CD4-positive, alpha-beta T cell treated with Interferon alpha-2 for 1 hour (primary cell): ENCODE data around the gene FAM13A.
A peak's percentile ranks its signal among the peaks of the same experiment; 100 is the strongest.
"Not testable (repeated sequence)": the region's sequence is repeated elsewhere in the genome, so short reads cannot be mapped to it uniquely, and the experiment has no call there.

Experiments used
- DNase-seq, 2 donors: peaks; one replicate each; pipeline ENCODE4 v3.0.0-alpha.2; 2020 to 2022

The FAM13A gene

GRCh38 chr4:88892646-88893045 lies 164.3 kb downstream of the FAM13A start:
- no peak for DNase-seq

DNA sequence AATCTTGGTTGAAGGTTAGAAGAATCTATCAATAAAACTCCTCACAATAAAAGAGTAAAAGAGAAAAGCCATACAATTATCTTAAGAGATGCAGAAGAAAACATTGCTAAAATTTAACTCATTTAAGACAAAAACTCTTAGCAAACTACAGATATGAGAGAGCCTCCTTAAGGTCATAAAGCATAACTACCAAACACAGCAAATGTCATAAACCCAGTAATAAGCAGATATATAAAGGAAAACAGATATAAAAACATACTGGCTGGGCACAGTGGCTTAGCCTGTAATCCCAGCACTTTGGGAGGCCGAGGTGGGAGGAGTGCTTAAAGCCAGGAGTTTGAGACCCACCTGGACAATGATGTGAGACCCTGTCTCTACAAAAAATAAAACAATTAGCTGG lies 165.3 kb downstream of the FAM13A start:
- no peak for DNase-seq

DNA sequence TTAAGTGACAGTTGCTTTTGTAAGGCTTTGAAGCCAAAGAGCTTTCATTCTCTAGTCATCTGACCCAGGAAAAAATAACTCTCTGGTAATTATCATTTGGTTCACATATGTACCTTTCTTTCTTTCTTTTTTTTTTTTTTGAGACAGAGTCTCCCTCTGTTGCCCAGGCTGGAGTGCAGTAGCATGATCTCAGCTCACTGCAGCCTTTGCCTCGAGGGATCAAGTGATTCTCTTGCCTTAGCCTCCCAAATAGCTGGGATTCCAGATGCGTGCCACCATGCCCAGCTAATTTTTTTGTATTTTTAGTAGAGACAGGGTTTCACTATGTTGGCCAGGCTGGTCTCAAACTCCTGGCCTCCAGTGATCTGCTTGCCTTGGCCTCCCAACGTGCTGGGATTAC lies 169.6 kb downstream of the FAM13A start:
- not testable (repeated sequence) for DNase-seq

DNA sequence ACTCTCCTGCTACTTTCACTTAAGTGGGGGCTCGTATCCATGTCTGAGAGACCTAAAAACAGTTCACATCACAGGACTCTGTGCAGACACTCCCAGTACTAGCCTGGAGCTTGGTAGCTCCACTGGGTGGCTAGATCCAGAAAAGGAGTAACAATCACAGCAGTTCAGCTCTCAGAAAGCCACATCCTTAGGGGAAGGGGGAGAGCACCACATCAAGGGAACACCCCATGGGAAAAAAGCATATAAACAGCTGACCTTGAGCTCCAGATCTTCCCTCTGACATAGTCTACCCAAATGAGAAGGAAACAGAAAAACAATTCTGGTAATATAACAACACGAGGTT lies 175.8 kb downstream of the FAM13A start:
- no peak for DNase-seq

GRCh38 chr4:88880501-88881226 lies 176.3 kb downstream of the FAM13A start:
- no peak for DNase-seq

- no peak for DNase-seq
Observed at GRCh38 chr4:88879991-88880390, 177.0 kb downstream of the FAM13A start.

DNA sequence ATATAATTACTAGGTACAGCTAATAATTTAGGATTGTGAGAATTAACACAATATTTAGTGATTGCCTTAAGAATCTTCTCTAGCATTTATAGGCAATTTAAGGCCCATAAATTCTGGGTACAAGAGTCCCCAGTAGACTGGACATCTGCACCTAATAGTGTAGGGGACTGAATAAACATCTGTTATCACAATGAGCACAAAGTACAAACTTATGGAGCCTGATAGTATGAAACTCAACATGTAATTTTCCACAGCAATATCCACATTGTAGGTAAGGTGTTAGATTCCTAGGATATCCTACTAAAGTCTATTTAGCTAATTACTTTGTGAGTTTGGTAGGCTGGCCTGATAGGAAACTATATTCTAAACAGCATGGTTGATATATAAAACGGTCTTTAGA lies 178.3 kb downstream of the FAM13A start:
- DNase-seq: no peak

DNA sequence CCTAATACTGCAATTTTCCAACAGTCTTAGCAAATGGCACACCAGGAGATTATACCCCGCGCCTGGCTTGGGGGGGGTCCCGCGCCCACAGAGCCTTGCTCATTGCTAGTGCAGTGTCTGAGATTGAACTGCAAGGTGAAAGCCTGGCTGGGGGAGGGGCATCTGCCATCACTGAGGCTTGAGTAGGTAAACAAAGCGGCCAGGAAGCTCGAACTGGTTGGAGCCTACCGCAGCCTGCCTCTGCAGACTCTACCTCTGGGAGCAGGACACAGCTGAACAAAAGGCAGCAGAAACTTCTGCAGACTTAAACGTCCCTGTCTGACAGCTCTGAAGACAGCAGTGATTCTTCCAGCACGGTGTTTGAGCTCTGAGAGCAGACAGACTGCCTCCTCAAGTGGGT lies 186.6 kb downstream of the FAM13A start:
- no peak for DNase-seq

DNA sequence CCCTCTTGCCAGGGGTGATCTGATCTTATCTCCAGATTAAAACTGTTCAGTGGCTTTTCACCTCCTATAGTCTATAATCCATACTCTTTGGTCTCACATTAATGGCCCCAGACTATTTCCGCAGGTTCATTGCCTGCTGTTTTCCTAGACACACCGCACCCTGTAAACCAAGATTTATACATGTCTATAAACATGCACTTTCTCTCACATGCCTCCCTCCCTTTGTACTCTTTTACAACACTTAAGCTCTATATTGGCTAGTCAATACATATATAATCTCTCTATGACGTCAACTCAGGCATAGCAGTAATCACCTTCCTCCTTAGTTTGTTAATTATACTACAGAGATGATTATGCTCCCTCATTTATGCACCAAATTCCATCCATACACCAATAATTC lies 188.5 kb downstream of the FAM13A start:
- no peak for DNase-seq

DNA sequence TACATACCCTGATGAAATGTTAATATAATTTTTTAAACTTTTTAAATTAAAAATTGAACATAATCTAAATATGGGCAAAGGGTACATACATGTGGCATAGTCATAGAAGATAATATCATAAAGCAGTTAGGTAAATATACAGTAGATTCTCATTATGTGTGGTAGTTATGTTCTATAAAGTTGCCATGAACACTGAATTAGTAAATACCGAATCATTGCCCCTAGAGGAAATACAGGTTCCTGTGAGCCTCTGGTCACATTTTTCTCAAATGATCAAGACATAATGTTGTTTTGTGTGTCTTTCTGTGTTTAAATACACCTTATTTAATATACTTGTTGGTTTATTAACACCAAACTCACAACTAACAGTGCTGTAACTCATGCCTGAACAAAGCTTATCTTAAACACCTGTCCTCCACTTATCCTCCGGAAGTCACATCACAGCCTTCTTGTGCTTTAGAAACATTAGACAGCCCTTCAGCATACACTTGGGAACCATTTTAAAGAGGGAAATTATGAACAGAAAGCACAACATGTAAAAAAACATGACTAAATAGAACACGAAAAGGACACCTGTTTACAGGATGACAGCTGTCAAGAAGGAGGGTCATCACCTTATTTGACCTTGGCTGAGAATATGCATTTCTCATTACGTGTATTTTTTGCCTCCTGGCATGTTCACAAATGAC lies 190.0 kb downstream of the FAM13A start:
- no peak for DNase-seq

DNA sequence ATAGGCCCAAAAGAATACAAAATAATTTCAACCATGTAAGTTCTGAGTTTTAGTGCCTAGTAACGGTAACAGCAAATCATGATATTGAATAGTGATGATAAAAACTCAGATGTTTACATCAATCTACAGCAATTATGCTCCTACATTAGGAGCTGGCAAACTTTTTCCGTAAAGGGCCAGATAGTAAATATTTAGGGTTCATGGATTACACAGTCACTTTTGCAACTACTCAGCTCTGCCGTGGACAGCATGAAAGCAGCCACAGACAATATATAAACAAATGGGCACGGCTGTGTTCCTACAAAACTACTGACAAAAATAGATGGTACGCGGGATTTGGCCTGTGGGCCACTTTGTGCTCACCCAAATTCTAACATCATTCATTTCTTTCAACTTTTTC lies 191.5 kb downstream of the FAM13A start:
- DNase-seq: no peak

- DNase-seq: no peak
Observed at GRCh38 chr4:88865046-88865445, 191.9 kb downstream of the FAM13A start.

- no peak for DNase-seq
Observed at GRCh38 chr4:88860586-88860985, 196.4 kb downstream of the FAM13A start.

DNA sequence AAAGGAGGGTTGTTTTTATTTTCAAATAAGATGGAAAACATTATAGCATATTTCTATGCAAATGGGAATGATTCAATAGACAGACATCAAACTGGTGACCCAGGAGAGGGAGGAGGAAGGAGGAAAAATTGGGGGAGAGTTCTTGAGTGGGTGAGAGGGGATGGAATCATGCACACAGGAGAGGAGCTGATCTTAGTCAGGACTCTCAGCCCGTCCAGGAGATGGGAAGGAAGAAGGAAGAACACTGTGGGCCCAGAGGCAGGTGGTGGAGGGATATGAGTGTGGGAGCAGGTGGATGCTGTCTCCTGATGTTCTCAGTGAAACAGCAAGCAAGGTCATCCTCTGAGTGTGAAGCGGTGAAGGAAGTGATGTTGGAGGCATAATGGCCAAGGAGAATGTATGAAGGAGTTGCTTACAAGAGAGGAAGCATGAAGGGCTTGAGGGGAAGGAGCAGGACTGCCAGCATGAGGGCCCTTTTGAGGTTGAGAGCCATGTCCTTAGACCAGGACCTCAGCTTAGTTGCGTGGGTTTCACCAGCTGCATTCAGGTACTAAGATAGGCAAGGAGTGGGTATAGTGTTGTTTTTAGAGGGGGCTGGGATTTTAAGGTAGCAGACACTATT lies 197.7 kb downstream of the FAM13A start:
- DNase-seq: no peak

GRCh38 chr4:88858752-88859151 lies 198.2 kb downstream of the FAM13A start:
- DNase-seq: peak; percentile 11 to 28

GRCh38 chr4:88857588-88857987 lies 199.4 kb downstream of the FAM13A start:
- DNase-seq: no peak

DNA sequence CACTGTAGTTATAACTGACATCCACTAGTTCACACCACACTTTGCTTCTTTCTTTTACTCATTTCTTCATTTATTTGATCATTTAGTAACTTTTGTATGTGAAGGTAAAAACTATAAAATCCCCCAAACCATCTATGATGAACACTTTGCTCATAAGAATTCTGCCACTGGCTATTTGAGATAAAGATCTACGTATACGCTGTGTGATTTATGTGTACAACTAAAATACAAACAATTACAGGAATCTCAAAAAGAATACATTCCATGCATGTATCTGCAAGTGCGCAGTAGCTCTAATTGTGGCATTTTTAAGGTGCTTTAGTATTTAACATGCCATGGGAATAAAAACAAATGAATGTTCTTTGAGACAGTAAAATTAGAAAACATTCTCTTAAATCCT lies 202.5 kb downstream of the FAM13A start:
- DNase-seq: no peak

DNA sequence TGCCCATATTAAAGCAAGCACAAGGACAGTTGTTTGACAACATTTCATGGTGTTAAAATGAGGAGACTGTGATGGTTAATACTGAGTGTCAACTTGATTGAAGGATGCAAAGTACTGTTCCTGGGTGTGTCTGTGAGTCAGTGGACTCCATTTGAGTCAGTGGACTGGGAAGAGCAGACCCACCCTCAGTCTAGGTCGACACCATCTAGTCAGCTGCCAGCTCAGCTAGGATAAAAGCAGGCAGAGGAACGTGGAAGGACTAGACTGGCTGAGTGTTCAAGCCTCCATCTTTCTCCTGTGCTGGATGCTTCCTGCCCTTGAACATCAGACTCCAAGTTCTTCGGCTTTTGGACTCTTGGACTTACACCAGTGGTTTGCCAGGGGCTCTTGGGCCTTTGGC lies 203.4 kb downstream of the FAM13A start:
- not testable (repeated sequence) for DNase-seq

- no peak for DNase-seq
Observed at GRCh38 chr4:88846206-88846790, 210.7 kb downstream of the FAM13A start.

DNA sequence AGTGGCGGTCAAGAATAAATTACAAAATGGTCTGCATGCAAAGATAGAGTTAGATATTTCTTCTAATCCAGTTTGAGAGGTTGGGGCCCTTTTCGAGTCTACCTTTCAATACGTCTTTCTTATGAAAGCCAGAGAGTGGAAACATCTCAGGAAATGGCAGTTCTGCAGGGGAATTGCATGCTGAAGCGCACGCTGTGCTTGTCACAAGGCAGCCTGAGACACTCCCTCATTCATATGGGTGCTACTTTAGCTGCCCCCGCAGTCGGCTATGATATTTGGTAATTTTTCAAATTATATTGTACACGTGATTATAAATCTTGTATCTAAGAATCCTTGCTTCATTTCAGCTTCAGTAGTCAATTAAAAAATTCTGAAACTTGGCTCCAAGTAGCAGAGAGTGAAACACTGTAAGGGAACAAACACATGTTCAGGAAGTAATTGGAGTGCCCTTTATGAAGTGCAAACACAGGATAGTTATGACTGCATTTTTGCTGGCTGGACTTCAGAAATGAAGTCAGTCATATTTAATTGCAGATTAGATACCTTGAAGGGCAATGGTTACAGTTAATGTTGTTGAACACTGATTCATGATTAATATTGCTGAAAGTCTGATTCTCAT lies 213.8 kb downstream of the FAM13A start:
- DNase-seq: no peak

GRCh38 chr4:88841635-88842034 lies 215.3 kb downstream of the FAM13A start:
- no peak for DNase-seq

- no peak for DNase-seq
Observed at GRCh38 chr4:88836216-88836615, 220.8 kb downstream of the FAM13A start.

GRCh38 chr4:88831031-88831430 lies 226.0 kb downstream of the FAM13A start:
- no peak for DNase-seq

- DNase-seq: no peak
Observed at GRCh38 chr4:88830598-88830997, 226.4 kb downstream of the FAM13A start.
